CD4-positive, alpha-beta T cell treated with Interleukin-12 subunit alpha and Interleukin-12 subunit beta, for 1 hour (primary cell): Measurements from ENCODE around the gene IGF2BP2.

Source experiments
- DNase-seq: peaks from one replicate; pipeline ENCODE4 v3.0.0-alpha.2; 2020

IGF2BP2 gene

GRCh38 chr3:185631108-185631507, 193.7 kb downstream of the IGF2BP2 start:
- no peak for DNase-seq

- DNase-seq: no peak
These were observed 194.6 kb downstream of the IGF2BP2 start for GRCh38 chr3:185630182-185630622.

GRCh38 chr3:185629554-185630181, 195.2 kb downstream of the IGF2BP2 start:
- DNase-seq: no peak

GRCh38 chr3:185625784-185626183, 199.1 kb downstream of the IGF2BP2 start:
- DNase-seq: no peak

- no peak for DNase-seq
These were observed 200.7 kb downstream of the IGF2BP2 start for GRCh38 chr3:185623939-185624665.

GRCh38 chr3:185613016-185613415, 211.8 kb downstream of the IGF2BP2 start:
- DNase-seq: no peak

GRCh38 chr3:185606196-185606595, 218.6 kb downstream of the IGF2BP2 start:
- no peak for DNase-seq

GRCh38 chr3:185605566-185605965, 219.3 kb downstream of the IGF2BP2 start:
- DNase-seq: no peak

- no peak for DNase-seq
These were observed 229.3 kb downstream of the IGF2BP2 start for GRCh38 chr3:185595526-185595925.

GRCh38 chr3:185594073-185594472, 230.8 kb downstream of the IGF2BP2 start:
- no peak for DNase-seq
